ENCODE data around the gene ASCL4.
A peak's percentile ranks its signal among the peaks of the same experiment; 100 is the strongest.
"Not testable (repeated sequence)": the region's sequence is repeated elsewhere in the genome, so short reads cannot be mapped to it uniquely, and the experiment has no call there.

ASCL4 gene

GRCh38 chr12:107774349-107775029, at the start of gene ASCL4:
TSS of gene ASCL4 (plus strand) at chr12:107774704. CDS start at chr12:107775219, 515 bp downstream.
- no peak within 1 kb of the TSS for H3K27ac ChIP-seq (ENCODE audit: low read length)
- ATAC-seq (ENCODE audit: insufficient read depth, low read depth), result peak; percentile 95
- H4K20me1 ChIP-seq (ENCODE audit: insufficient read depth, low read length), result peaks cover 8% of the 10 kb centered on the region
- no peak within 1 kb of the TSS for H2AFZ ChIP-seq (ENCODE audit: low read depth, low read length)
- TF ChIP-seq EZH2 (IDR thresholded peaks at IDR 0.05; ENCODE audit: borderline replicate concordance, low read depth, low read length, severe bottlenecking) (no peak), CTCF (IDR thresholded peaks at IDR 0.05; ENCODE audit: borderline replicate concordance, extremely low read depth, low read length, poor library complexity, severe bottlenecking) (no peak)
- H3K9ac ChIP-seq (ENCODE audit: low read depth, low read length), result no peak within 1 kb of the TSS
- peaks cover 26% of the 10 kb centered on the region for H3K4me1 ChIP-seq (ENCODE audit: insufficient read depth, low read length)
- H3K27me3 ChIP-seq (ENCODE audit: insufficient read depth, low read length, poor library complexity), result peaks cover 7% of the 10 kb centered on the region
- H3K4me2 ChIP-seq (ENCODE audit: insufficient read depth, low read length), result peak within 1 kb of the TSS; percentile 56
- peak within 1 kb of the TSS in 1 of 2 experiments; percentile 27; a peak in 2 of 4 replicates for H3K4me3 ChIP-seq (ENCODE audit: low read depth in 1 of 2, low read length in 2 of 2)
- no peaks in the 10 kb centered on the region for H3K36me3 ChIP-seq (ENCODE audit: insufficient read depth, low read length)
- DNase-seq, result peak; percentile 67
- H3K79me2 ChIP-seq (ENCODE audit: insufficient read depth, low read length), result no peaks in the 10 kb centered on the region
- H3K9me3 ChIP-seq (ENCODE audit: insufficient read depth, low read length, severe bottlenecking), result no peaks in the 10 kb centered on the region

- not testable (repeated sequence) for H4K20me1 ChIP-seq (ENCODE audit: insufficient read depth, low read length); H3K79me2 ChIP-seq (ENCODE audit: insufficient read depth, low read length); H3K9ac ChIP-seq (ENCODE audit: low read depth, low read length); H3K36me3 ChIP-seq (ENCODE audit: insufficient read depth, low read length); H3K27ac ChIP-seq (ENCODE audit: low read length); H2AFZ ChIP-seq (ENCODE audit: low read depth, low read length); H3K9me3 ChIP-seq (ENCODE audit: insufficient read depth, low read length, severe bottlenecking); ATAC-seq (ENCODE audit: insufficient read depth, low read depth); H3K4me1 ChIP-seq (ENCODE audit: insufficient read depth, low read length); H3K27me3 ChIP-seq (ENCODE audit: insufficient read depth, low read length, poor library complexity); H3K4me2 ChIP-seq (ENCODE audit: insufficient read depth, low read length); H3K4me3 ChIP-seq (ENCODE audit: low read depth in 1 of 2, low read length in 2 of 2); DNase-seq
Observed at GRCh38 chr12:107727327-107727726, 47.2 kb upstream of the ASCL4 start.

GRCh38 chr12:107727742-107728141, 46.8 kb upstream of the ASCL4 start:
- not testable (repeated sequence) for H3K27me3 ChIP-seq (ENCODE audit: insufficient read depth, low read length, poor library complexity); H3K4me1 ChIP-seq (ENCODE audit: insufficient read depth, low read length); H3K4me2 ChIP-seq (ENCODE audit: insufficient read depth, low read length); H3K9me3 ChIP-seq (ENCODE audit: insufficient read depth, low read length, severe bottlenecking); H3K9ac ChIP-seq (ENCODE audit: low read depth, low read length); H3K4me3 ChIP-seq (ENCODE audit: low read depth in 1 of 2, low read length in 2 of 2); ATAC-seq (ENCODE audit: insufficient read depth, low read depth); H3K27ac ChIP-seq (ENCODE audit: low read length); H3K79me2 ChIP-seq (ENCODE audit: insufficient read depth, low read length); H2AFZ ChIP-seq (ENCODE audit: low read depth, low read length); DNase-seq; H3K36me3 ChIP-seq (ENCODE audit: insufficient read depth, low read length); H4K20me1 ChIP-seq (ENCODE audit: insufficient read depth, low read length)

- Histone ChIP-seq H3K36me3 (ENCODE audit: insufficient read depth, low read length) (peaks cover 30% of the 10 kb centered on the region), H3K4me1 (ENCODE audit: insufficient read depth, low read length) (no peaks in the 10 kb centered on the region), H3K9me3 (ENCODE audit: insufficient read depth, low read length, severe bottlenecking) (no peaks in the 10 kb centered on the region), H2AFZ (ENCODE audit: low read depth, low read length) (no peak overlapping the region), H3K9ac (ENCODE audit: low read depth, low read length) (no peak overlapping the region), H3K27ac (ENCODE audit: low read length) (no peak overlapping the region), H4K20me1 (ENCODE audit: insufficient read depth, low read length) (no peaks in the 10 kb centered on the region), H3K79me2 (ENCODE audit: insufficient read depth, low read length) (no peaks in the 10 kb centered on the region), H3K4me2 (ENCODE audit: insufficient read depth, low read length) (no peak overlapping the region), H3K27me3 (ENCODE audit: insufficient read depth, low read length, poor library complexity) (no peaks in the 10 kb centered on the region), H3K4me3 (ENCODE audit: low read depth in 1 of 2, low read length in 2 of 2) (no peak overlapping the region)
- no peak for TF ChIP-seq EZH2 (IDR thresholded peaks at IDR 0.05; ENCODE audit: borderline replicate concordance, low read depth, low read length, severe bottlenecking)
- TF ChIP-seq CTCF (IDR thresholded peaks at IDR 0.05; ENCODE audit: borderline replicate concordance, extremely low read depth, low read length, poor library complexity, severe bottlenecking), result no peak
- DNase-seq (no peak), ATAC-seq (ENCODE audit: insufficient read depth, low read depth) (no peak)
Observed at GRCh38 chr12:107730618-107731341, 43.7 kb upstream of the ASCL4 start.
